ENCODE measurements around the gene NUMBL.

DNA sequence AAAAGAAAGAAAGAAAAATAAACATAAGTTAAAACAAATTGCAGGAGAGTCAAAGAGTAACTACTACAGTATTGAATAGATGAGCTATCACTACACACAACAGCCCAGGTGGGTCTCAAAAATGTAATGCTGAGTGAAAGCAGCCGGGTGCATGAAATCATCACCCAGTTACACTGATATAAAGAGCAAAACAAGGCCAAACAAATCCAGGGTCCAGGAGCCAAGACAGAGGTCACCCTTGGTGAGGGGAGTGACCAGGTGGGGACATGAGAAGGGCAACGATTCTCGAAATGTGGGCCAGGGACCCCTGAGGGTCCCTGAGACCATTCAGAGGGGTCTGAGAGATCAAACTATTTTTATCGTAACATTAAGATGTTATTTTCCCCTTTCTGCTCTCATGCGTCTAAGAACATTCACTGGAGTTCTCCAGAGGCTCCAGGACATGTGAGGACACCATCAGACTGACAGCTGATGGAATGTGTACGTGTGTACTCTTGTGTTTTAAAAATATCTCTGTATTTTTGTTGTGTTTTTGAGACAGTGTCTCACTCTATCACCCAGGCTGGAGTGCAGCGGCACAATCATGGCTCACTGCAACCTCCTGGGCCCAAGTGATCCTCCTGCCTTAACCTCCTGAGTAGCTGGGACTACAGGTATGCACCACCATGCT is 15.6 kb upstream of the NUMBL start:
- no peak for TF ChIP-seq ZNF790 (CRISPR knock-in tag; IDR thresholded peaks at IDR 0.05; ENCODE audit: borderline replicate concordance)
- no peak for TF ChIP-seq EZH2 (conservative IDR thresholded peaks at IDR 0.05; ENCODE audit: low read depth, low read length)
- no peak for TF ChIP-seq NFATC3 (CRISPR knock-in tag; IDR thresholded peaks at IDR 0.05)
- TF ChIP-seq WIZ (CRISPR knock-in tag; IDR thresholded peaks at IDR 0.05), result no peak
- TF ChIP-seq ELF3 (CRISPR knock-in tag; IDR thresholded peaks at IDR 0.05), result no peak
- TF ChIP-seq ELF4 (CRISPR knock-in tag; IDR thresholded peaks at IDR 0.05; ENCODE audit: borderline replicate concordance), result no peak
- TF ChIP-seq YY1 (IDR thresholded peaks at IDR 0.05; ENCODE audit: insufficient read depth, insufficient replicate concordance, low read depth, low read length), result no peak
- TF ChIP-seq POLR2A (IDR thresholded peaks at IDR 0.05; ENCODE audit: insufficient read depth in 1 of 2, low read depth in 2 of 2, low read length in 2 of 2), result no peak
- no peak for TF ChIP-seq ZNF207 (IDR thresholded peaks at IDR 0.05; ENCODE audit: borderline replicate concordance)

Data from HepG2 (cell line).